Heart left ventricle (tissue), 16 donors: Measurements from ENCODE around the gene MRPL58. TPM values are rescaled to one million over a fixed set of nuclear protein-coding genes. Genes with fewer than 3 reads are reported as not detected.
"Not testable (repeated sequence)": the region's sequence is repeated elsewhere in the genome, so short reads cannot be mapped to it uniquely, and the experiment has no call there.

ENCODE experiments used
- ATAC-seq, 4 donors: fragments of 200-7000 bp; cut with Tn5 transposase; one replicate each; pipeline ENCODE4 v1.9.1; 2020 to 2022; ENCODE audit warnings: moderate library complexity in 4 of 4, mild to moderate bottlenecking in 3 of 4, moderate number of reproducible peaks in 1 of 4
- DNase-seq, 5 donors: peaks; one replicate each; pipeline ENCODE4 v3.0.0-alpha.2; 2020
- H3K27ac ChIP-seq, 12 donors: fragments of 200-600 bp; sonication (generic) in 4 of 12; one replicate each; pipeline versions ENCODE4 v1.5.0 to v1.8.0; 2016 to 2022; ENCODE audit warnings: mild to moderate bottlenecking in 2 of 12
- H3K27me3 ChIP-seq, 9 donors: fragments of 200-600 bp; sonication (generic) in 2 of 9; one replicate each; pipeline versions ENCODE4 v1.5.1 to v1.8.0; 2016 to 2022; ENCODE audit warnings: mild to moderate bottlenecking in 3 of 9
- H3K36me3 ChIP-seq, 9 donors: fragments of 200-600 bp; sonication (generic) in 2 of 9; one replicate each; pipeline versions ENCODE4 v1.5.0 to v1.8.0; 2018 to 2022; ENCODE audit warnings: mild to moderate bottlenecking in 2 of 9
- H3K4me1 ChIP-seq, 12 donors: fragments of 200-600 bp; sonication (generic) in 4 of 12; one replicate each; pipeline versions ENCODE4 v1.5.0 to v1.8.0; 2016 to 2022; ENCODE audit warnings: mild to moderate bottlenecking in 3 of 12
- H3K4me3 ChIP-seq, 12 donors: fragments of 200-600 bp; sonication (generic) in 4 of 12; one replicate each; pipeline versions ENCODE4 v1.5.0 to v1.8.0; 2017 to 2022; ENCODE audit warnings: mild to moderate bottlenecking in 9 of 12, moderate library complexity in 4 of 12
- H3K9me3 ChIP-seq, 12 donors: fragments of 200-600 bp; sonication (generic) in 4 of 12; one replicate each; pipeline versions ENCODE4 v1.5.0 to v1.8.0; 2016 to 2022; ENCODE audit warnings: mild to moderate bottlenecking in 1 of 12
- CTCF ChIP-seq, 12 donors: fragments of 200-600 bp; sonication (generic) in 4 of 12; IDR thresholded peaks; one replicate each; pipeline versions ENCODE4 v1.5.0 to v1.8.0; 2018 to 2022; ENCODE audit warnings: antibody characterized with exemption in 12 of 12, mild to moderate bottlenecking in 5 of 12
- POLR2A ChIP-seq, 2 donors: fragments of 450-650 bp; IDR thresholded peaks; one replicate each; pipeline ENCODE4 v1.6.1; 2017; ENCODE audit warnings: antibody characterized with exemption in 2 of 2, mild to moderate bottlenecking in 2 of 2, moderate library complexity in 2 of 2
- WGBS, 4 donors: extraction: QIAGEN DNeasy Blood & Tissue Kit in 2 of 4; methylation state at CpG; one replicate each; pipeline versions ENCODE4 v1.1.5 to v1.1.7; 2013 to 2018; 5-methylcytosine and 5-hydroxymethylcytosine counted together
- intact Hi-C, 10 donors: fragments of 100-400 bp; cut with DNase I; formaldehyde crosslinking; loops; one replicate each; pipeline versions ENCODE4 v1.11.1 to v1.14.2; 2022
- polyA plus RNA-seq, 2 donors: library from polyadenylated mRNA; stranded (reverse); fragments of 200-250 nt; gene quantifications; one replicate each; pipeline ENCODE4 v1.2.3, GENCODE V29; 2013
- total RNA-seq, 9 donors: library from RNA; depleted of rRNA in 2 of 9; stranded (reverse); fragments of >200 nt in 2 of 9; fragmentation: NEBNext Ultra II Directional in 3 of 9; extraction: Animal tissue kit (Norgen Biotek cat#: 25700) in 3 of 9; gene quantifications; one replicate each; pipeline versions ENCODE4 v1.1.0 to v1.2.4, GENCODE V29; 2016 to 2023
- donor health status: ischemic (EF 13 %, LVEDD 7.1; RV severe dilation, severe dysfunction).
- donor health status: healthy with polysubstance abuse.
- donor health status: DM: no; HTN: yes; CAD: no.
- donor health status: DM: no; HTN: no; CAD: no.
- donor health status: ischemic (EF 25% LVEDD 6.9; RV normal size, moderate dysfunction).
- donor health status: ischemic (EF 25% LVEDD 5.7; RV mildly dilated, moderate dysfunction).
- donor health status: healthy.
- donor health status: DM: yes; HTN: yes; CAD: no.
- donor health status: ischemic (EF 35%, LVEDD 5.7; RV mildly dilated, moderate dysfunction).
- donor health status: nonischemic (EF 11% LVEDD 7.7; RV severe dilation, severe dysfunction).
- donor health status: DM: yes; HTN: yes; CAD: no.
- donor health status: PGD.
- donor health status: ischemic (EF 29% LVEDD 5.4; RV normal size, mild dysfunction).
- donor health status: nonischemic (EF 23%, LVEDD 6.1; RV moderate dilation, normal function).

The MRPL58 gene
- total and polyA plus RNA-seq, 11 donors = 41.0 to 93.8 (median 60.9) TPM

- no peak overlapping the region for H3K4me3 ChIP-seq
- H3K4me1 ChIP-seq = peaks cover 3 to 21% (median 16%) of the 10 kb centered on the region in 12 donors
- H3K27ac ChIP-seq = no peak overlapping the region
- no peaks in the 10 kb centered on the region for H3K9me3 ChIP-seq
- 70 to 75% (median 72%) methylated on average over 17 of the region's 17 CpGs for WGBS, 4 donors
- intact Hi-C loops = loop anchor here in 5 of 10 donors (5.0 to 10.0 kb wide), 5 partner anchors 33 to 205 kb away; partner anchors contain the start of genes ATP5PD (in 1 of the 5), KCTD2 (in 1 of the 5), MRPL58 (in 1 of the 5) and SUMO2 (in 1 of the 5)
- ATAC-seq = no peak
- H3K36me3 ChIP-seq = no peaks in the 10 kb centered on the region
- H3K27me3 ChIP-seq = peaks cover 0 to 14% (median 0%) of the 10 kb centered on the region in 9 donors
- no peak for DNase-seq
- TF ChIP-seq CTCF (IDR thresholded peaks at IDR 0.05) (no peak), POLR2A (IDR thresholded peaks at IDR 0.05) (no peak)
Observed at GRCh38 chr17:74979408-74980146, 32.9 kb upstream of the MRPL58 start.

- H3K4me3 ChIP-seq = peak overlapping the region; percentile 45 to 94 (median 68)
- no peaks in the 10 kb centered on the region for H3K9me3 ChIP-seq
- no peaks in the 10 kb centered on the region for H3K36me3 ChIP-seq
- DNase-seq (no peak), ATAC-seq (peak in 1 of 4 donors; percentile 10)
- H3K27ac ChIP-seq = peak overlapping the region; percentile 83 to 95 (median 90)
- H3K27me3 ChIP-seq = peaks cover 0 to 12% (median 0%) of the 10 kb centered on the region in 9 donors
- WGBS, 4 donors = 59 to 72% (median 62%) methylated on average over 13 to 16 of the region's 16 CpGs
- TF ChIP-seq CTCF (IDR thresholded peaks at IDR 0.05) (no peak), POLR2A (IDR thresholded peaks at IDR 0.05) (no peak)
- intact Hi-C loops = loop anchor here in 4 of 10 donors (5.0 to 10.0 kb wide), 4 partner anchors 51 to 203 kb away; partner anchors contain the start of genes ATP5PD (in 1 of the 4), KCTD2 (in 1 of the 4) and SUMO2 (in 1 of the 4)
- peaks cover 3 to 21% (median 16%) of the 10 kb centered on the region in 12 donors for H3K4me1 ChIP-seq
Observed at GRCh38 chr17:74981318-74981978, 31.0 kb upstream of the MRPL58 start.

GRCh38 chr17:74981979-74982662, 30.3 kb upstream of the MRPL58 start:
- H3K27ac ChIP-seq = peak overlapping the region; percentile 83 to 95 (median 90)
- peaks cover 6 to 27% (median 20%) of the 10 kb centered on the region in 12 donors for H3K4me1 ChIP-seq
- H3K27me3 ChIP-seq = peaks cover 0 to 12% (median 0%) of the 10 kb centered on the region in 9 donors
- H3K36me3 ChIP-seq = no peaks in the 10 kb centered on the region
- TF ChIP-seq POLR2A (IDR thresholded peaks at IDR 0.05) = peak in 1 of 2 donors; percentile 77
- TF ChIP-seq CTCF (IDR thresholded peaks at IDR 0.05) = peak in 5 of 12 donors; percentile 7 to 29 (median 23)
- DNase-seq = peak; percentile 76 to 90 (median 84)
- H3K4me3 ChIP-seq = peak overlapping the region; percentile 45 to 94 (median 68)
- intact Hi-C loops = loop anchor here in 4 of 10 donors (2.0 to 10.0 kb wide), 5 partner anchors 31 to 203 kb away; partner anchors contain the start of genes ATP5PD (in 1 of the 4), KCTD2 (in 1 of the 4), MRPL58 (in 1 of the 4) and SUMO2 (in 1 of the 4)
- no peaks in the 10 kb centered on the region for H3K9me3 ChIP-seq
- peak; percentile 86 to 95 (median 94) for ATAC-seq
- 0 to 1% (median 0%) methylated on average over 42 to 61 of the region's 61 CpGs for WGBS, 4 donors

GRCh38 chr17:74982663-74983313, 29.7 kb upstream of the MRPL58 start:
- H3K27me3 ChIP-seq = peaks cover 0 to 12% (median 0%) of the 10 kb centered on the region in 9 donors
- WGBS, 4 donors = 24 to 45% (median 32%) methylated on average over 12 to 14 of the region's 14 CpGs
- ATAC-seq = peak in 2 of 4 donors; percentile 1 to 5
- H3K4me1 ChIP-seq = peaks cover 6 to 29% (median 21%) of the 10 kb centered on the region in 12 donors
- H3K27ac ChIP-seq = peak overlapping the region; percentile 83 to 95 (median 90)
- H3K36me3 ChIP-seq, DNase-seq, H3K9me3 ChIP-seq: not testable (repeated sequence)
- peak overlapping the region; percentile 45 to 94 (median 68) for H3K4me3 ChIP-seq
- intact Hi-C loops = loop anchor here in 4 of 10 donors (2.0 to 10.0 kb wide), 5 partner anchors 30 to 202 kb away; partner anchors contain the start of genes ATP5PD (in 1 of the 4), KCTD2 (in 1 of the 4), MRPL58 (in 1 of the 4) and SUMO2 (in 1 of the 4)
